A673 (cell line): ENCODE data around the gene INPP4A.

Source experiments
- EZH2 ChIP-seq: fragments of 200-600 bp; sonication (generic); IDR thresholded peaks from 2 replicates; pipeline ENCODE4 v1.6.1; 2017; ENCODE audit warnings: borderline replicate concordance, low read depth, mild to moderate bottlenecking, mixed read lengths, antibody characterized with exemption, low read length; ENCODE audit not compliant: poor library complexity, severe bottlenecking
- TF ChIP-seq, protein P1 (sequence below): fragments of 300-800, 200-600 bp; sonication (generic); conservative IDR thresholded peaks from 2 replicates; pipeline ENCODE4 v1.5.1; 2017; ENCODE audit warnings: low read depth, mild to moderate bottlenecking, antibody characterized with exemption, low read length, moderate library complexity, mixed read lengths

- TF ChIP-seq, protein P1, sequence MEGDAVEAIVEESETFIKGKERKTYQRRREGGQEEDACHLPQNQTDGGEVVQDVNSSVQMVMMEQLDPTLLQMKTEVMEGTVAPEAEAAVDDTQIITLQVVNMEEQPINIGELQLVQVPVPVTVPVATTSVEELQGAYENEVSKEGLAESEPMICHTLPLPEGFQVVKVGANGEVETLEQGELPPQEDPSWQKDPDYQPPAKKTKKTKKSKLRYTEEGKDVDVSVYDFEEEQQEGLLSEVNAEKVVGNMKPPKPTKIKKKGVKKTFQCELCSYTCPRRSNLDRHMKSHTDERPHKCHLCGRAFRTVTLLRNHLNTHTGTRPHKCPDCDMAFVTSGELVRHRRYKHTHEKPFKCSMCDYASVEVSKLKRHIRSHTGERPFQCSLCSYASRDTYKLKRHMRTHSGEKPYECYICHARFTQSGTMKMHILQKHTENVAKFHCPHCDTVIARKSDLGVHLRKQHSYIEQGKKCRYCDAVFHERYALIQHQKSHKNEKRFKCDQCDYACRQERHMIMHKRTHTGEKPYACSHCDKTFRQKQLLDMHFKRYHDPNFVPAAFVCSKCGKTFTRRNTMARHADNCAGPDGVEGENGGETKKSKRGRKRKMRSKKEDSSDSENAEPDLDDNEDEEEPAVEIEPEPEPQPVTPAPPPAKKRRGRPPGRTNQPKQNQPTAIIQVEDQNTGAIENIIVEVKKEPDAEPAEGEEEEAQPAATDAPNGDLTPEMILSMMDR = no peak
- no peak for TF ChIP-seq EZH2
Observed at GRCh38 chr2:98474979-98475632, 30.4 kb downstream of the INPP4A start.
